Measurements from ENCODE around the gene MLIP.
"Not testable (repeated sequence)": the region's sequence is repeated elsewhere in the genome, so short reads cannot be mapped to it uniquely, and the experiment has no call there.

- not testable (repeated sequence) for TF ChIP-seq EZH2 (IDR thresholded peaks at IDR 0.05; ENCODE audit: low read depth, low read length, severe bottlenecking); CHD1 (IDR thresholded peaks at IDR 0.05; ENCODE audit: low read depth, low read length); GABPA (IDR thresholded peaks at IDR 0.05; ENCODE audit: borderline replicate concordance, insufficient read depth, low read length); TEAD4 (IDR thresholded peaks at IDR 0.05; ENCODE audit: low read depth, low read length); SUZ12 (IDR thresholded peaks at IDR 0.05; ENCODE audit: low read length); CTCF (IDR thresholded peaks at IDR 0.05; ENCODE audit: control extremely low read depth in 1 of 3, insufficient read depth in 1 of 3, low read depth in 1 of 3, low read length in 3 of 3); YY1 (IDR thresholded peaks at IDR 0.05; ENCODE audit: low read depth, low read length); SP1 (IDR thresholded peaks at IDR 0.05; ENCODE audit: low read depth, low read length); SIN3A (conservative IDR thresholded peaks at IDR 0.05 in 1 of 2, IDR thresholded peaks at IDR 0.05 in 1 of 2; ENCODE audit: low read depth in 1 of 2, low read length in 2 of 2); PHF8 (conservative IDR thresholded peaks at IDR 0.05; ENCODE audit: low read depth, low read length); SIX5 (IDR thresholded peaks at IDR 0.05; ENCODE audit: low read depth, low read length); EP300 (IDR thresholded peaks at IDR 0.05; ENCODE audit: borderline replicate concordance in 1 of 2, low read depth in 2 of 2, low read length in 2 of 2); POLR2AphosphoS5 (IDR thresholded peaks at IDR 0.05; ENCODE audit: low read depth, low read length); FOSL1 (IDR thresholded peaks at IDR 0.05; ENCODE audit: insufficient read depth, low read depth, low read length)
These were observed 138.6 kb downstream of the MLIP start for GRCh38 chr6:54249812-54250211.
